D721Med (cell line): ENCODE results near the gene WWC1.
A peak's percentile ranks its signal among the peaks of the same experiment; 100 is the strongest.

Experiments
- DNase-seq: peaks from one replicate; pipeline ENCODE4 v3.0.0; 2011; ENCODE audit warnings: low spot score; ENCODE audit not compliant: insufficient read length
- FAIRE-seq: peaks from 2 replicates; lab custom pipeline; 2011; peaks lifted over from hg19 to GRCh38; lab: Jason Lieb, UNC
- TF ChIP-seq, protein P1 (sequence below): IDR thresholded peaks from 2 replicates; pipeline ENCODE4 v1.5.1; 2012; ENCODE audit warnings: mild to moderate bottlenecking, control low read depth; ENCODE audit not compliant: insufficient read depth; ENCODE audit errors: missing control alignments

WWC1 gene

DNA sequence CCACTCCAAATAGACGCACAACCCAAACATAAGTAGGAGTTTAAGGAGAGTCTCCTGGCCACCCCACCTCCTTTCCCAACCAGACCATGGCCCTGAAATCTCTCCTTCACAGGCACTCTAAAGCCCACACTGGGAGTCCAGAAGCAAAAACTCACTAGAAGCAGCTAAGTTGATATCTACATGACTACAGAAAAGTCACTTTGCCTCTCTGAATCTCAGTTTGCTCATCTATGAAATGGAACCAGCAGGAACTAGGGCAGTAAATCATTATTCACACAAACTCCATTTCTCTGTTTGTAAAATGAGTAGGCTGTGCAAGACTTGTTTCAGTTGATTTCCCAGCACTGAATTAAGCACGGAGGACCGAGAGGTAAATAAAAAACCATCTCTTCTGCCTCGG is 4.1 kb upstream of the WWC1 start:
- TF ChIP-seq, protein P1, sequence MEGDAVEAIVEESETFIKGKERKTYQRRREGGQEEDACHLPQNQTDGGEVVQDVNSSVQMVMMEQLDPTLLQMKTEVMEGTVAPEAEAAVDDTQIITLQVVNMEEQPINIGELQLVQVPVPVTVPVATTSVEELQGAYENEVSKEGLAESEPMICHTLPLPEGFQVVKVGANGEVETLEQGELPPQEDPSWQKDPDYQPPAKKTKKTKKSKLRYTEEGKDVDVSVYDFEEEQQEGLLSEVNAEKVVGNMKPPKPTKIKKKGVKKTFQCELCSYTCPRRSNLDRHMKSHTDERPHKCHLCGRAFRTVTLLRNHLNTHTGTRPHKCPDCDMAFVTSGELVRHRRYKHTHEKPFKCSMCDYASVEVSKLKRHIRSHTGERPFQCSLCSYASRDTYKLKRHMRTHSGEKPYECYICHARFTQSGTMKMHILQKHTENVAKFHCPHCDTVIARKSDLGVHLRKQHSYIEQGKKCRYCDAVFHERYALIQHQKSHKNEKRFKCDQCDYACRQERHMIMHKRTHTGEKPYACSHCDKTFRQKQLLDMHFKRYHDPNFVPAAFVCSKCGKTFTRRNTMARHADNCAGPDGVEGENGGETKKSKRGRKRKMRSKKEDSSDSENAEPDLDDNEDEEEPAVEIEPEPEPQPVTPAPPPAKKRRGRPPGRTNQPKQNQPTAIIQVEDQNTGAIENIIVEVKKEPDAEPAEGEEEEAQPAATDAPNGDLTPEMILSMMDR: no peak
- DNase-seq (no peak), FAIRE-seq (no peak)

DNA sequence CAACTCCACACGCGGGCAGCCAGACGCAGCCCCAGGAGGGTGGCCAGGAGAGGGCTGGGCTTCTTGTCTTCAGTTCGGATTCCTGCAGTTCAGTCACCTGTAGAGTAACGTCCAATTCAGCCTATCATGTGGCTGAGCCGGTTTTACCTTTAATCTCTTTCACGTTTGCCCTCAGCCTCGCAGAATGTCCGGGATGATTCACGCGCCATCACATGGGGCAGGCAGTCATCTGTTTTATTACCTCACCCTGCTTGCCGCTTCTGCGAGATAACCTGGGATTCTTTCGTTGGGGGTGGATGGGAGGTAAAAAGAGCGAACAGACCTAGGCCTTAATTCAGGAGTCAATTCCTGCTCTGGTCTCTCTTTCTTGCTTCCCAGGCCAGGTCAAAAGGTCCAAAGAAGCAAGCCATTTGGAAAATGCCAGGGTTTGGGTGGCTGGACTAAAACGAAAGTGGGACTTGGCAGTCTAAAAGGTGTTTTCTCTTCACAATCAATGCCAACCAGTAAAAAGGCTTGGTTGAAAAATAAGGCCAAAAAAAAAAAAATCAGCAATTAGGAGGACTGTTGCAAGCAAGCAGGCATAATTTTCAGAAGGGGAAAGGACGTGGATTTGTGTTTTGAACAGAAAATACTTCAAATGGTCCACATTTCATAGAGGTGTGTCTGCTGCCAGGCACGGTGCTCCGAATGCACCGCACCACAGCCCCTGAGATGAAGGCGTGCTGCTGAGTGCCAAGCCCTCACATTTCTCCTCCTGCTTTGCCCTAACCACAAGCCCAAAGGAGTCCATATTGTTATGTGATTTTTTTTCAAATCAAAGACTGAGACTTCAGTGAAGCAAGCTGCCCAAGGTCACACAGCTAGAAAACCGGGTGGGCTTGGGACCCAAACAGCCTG is 2.8 kb upstream of the WWC1 start:
- DNase-seq (no peak), FAIRE-seq (no peak)
- TF ChIP-seq, protein P1: no peak

DNA sequence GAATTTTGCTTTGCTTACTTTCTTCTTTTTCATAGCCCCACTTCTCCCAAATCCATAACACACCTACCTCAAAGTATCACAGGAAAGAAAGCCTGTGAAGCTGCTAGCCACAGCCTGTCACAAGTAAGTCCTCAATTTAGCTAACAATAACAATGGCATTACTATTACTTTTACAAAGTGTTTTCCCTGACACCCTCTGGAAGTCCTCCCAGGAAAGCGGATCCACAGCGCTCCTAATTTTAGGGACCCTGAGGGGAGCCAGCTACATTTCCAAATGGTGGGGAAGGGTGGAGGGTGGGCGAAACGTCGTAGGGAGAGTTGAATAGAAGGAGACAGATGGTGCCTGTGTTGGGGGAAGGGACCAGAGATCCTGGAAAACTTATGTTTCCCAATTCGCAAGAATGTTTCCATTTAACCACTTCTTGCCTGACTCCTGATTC is 523 bp upstream of the WWC1 start:
- TF ChIP-seq, protein P1: no peak
- DNase-seq (no peak), FAIRE-seq (no peak)

DNA sequence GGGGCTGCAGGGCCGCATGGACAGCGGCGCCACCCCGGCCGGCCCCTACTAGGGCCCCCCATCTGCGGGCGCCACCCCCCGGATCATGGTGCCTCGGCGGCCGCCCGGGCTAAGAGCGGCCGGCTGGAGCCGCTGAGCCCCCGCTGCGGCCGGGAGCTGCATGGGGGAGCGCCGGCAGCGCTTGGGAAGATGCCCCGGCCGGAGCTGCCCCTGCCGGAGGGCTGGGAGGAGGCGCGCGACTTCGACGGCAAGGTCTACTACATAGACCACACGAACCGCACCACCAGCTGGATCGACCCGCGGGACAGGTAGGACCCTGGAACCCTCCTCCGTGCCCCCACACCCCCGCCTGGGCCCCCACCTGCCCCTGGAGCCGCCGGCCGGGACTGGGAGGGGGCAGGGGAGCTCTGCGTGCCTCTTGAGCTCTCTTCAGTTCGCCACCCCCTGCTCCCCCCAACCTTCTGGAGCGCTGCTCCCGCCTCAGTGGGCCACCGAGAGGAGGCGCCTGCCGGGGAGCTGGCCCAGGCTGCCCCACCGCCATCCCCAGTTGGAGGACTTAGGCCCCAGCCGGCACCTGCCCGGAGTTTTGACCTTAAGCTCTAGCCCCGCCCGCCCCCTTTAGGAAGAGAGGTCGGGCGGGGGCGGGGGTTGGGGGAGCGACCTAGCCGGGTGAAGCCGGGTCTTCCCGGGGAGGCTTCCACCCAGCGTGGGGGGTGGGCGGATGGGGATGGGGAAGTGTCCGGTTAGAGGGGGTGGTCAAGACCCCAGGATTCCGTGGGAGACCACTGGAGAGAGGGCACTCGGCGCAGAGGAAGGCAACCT is 730 bp downstream of the WWC1 start:
- TF ChIP-seq, protein P1: peak; percentile 1
- DNase-seq: peak; percentile 35
- no peak for FAIRE-seq

DNA sequence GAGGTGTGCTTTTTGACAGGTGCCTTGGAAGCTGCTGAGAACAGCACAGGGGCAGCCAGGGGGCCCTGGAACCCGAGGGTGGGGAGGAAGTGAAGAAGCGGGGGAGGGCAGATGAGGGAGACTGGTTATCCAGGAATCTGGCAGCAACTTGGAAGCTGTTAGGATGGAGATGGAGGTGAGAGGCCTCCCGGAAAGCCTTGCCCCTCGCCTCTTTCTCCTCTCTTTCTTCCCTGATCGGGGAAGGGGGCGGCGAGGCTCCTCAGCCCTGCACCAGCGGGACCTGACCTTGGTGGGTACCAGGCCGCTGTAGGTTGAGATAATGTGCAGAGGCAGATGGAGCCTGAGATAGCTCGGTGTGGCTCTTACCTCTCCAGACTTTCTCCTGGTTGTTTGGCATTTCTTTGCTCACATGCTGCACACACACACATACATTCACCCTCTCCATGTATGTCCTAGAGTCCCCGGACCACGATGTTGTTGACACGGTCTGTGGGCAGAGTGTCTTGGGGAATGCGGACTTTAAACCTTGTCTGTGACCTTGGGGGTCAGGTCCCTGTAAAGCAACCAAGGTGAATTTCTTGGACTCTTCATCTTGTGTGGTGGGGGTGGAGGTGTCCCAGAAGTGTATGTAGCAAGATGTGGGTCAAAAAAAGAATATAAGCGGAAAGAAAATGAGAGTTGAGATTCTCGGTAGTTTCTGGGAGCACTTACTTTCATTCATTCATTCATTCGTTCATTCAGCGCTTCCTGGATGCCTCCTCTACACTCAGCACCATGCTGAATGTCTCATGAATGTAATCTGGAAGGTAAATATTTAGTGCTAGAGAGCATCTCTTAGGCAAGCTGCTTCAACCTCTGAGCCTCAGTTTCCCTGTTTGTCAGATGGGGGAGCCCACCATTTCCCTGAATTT is 1.6 kb downstream of the WWC1 start:
- DNase-seq: no peak
- TF ChIP-seq, protein P1: no peak
- no peak for FAIRE-seq

DNA sequence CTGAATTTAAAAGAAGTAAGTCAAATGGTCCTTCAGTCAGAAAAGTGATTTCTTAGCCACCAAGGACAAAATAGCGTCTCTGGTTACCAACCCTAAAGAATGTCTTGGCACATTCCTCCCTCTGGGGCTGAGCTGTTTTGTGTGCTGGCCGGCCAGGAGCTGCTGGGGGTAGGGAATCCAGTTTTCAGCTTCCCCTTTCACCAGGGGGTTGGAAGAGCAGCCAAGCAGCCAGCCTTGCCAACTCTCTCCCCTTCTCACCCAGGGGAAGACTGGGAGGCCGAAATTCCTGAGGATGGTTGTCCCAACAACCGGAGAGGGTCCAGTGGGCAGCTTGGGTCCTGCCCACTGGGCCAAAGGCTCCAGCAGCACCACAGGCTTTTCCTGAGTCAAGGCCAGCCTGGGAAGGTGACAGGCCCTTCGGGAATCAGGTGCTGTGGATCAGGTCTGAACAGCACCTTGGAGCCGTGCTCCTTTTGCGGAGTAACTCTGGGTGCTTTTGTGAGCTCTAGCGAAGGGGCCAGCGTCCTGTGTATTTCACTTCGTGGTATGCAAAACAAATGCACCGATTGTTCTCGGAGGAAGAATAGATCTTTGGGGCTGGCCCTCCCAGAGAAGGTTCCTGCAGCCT is 4.2 kb downstream of the WWC1 start:
- DNase-seq (no peak), FAIRE-seq (no peak)
- TF ChIP-seq, protein P1: no peak
